DND-41 (cell line): ENCODE results near the gene LRRC15.

Experiments
- EZH2 ChIP-seq: IDR thresholded peaks from 3 replicates; pipeline ENCODE4 v1.6.1; 2012; ENCODE audit warnings: borderline replicate concordance, low read depth, mild to moderate bottlenecking, moderate library complexity, low read length, inconsistent platforms; ENCODE audit not compliant: severe bottlenecking
- TF ChIP-seq, protein P1 (sequence below): IDR thresholded peaks from 2 replicates; pipeline ENCODE4 v1.5.1; 2012; ENCODE audit warnings: borderline replicate concordance, low read length, moderate library complexity, mild to moderate bottlenecking; ENCODE audit not compliant: poor library complexity, severe bottlenecking; ENCODE audit errors: extremely low read depth

DNA sequence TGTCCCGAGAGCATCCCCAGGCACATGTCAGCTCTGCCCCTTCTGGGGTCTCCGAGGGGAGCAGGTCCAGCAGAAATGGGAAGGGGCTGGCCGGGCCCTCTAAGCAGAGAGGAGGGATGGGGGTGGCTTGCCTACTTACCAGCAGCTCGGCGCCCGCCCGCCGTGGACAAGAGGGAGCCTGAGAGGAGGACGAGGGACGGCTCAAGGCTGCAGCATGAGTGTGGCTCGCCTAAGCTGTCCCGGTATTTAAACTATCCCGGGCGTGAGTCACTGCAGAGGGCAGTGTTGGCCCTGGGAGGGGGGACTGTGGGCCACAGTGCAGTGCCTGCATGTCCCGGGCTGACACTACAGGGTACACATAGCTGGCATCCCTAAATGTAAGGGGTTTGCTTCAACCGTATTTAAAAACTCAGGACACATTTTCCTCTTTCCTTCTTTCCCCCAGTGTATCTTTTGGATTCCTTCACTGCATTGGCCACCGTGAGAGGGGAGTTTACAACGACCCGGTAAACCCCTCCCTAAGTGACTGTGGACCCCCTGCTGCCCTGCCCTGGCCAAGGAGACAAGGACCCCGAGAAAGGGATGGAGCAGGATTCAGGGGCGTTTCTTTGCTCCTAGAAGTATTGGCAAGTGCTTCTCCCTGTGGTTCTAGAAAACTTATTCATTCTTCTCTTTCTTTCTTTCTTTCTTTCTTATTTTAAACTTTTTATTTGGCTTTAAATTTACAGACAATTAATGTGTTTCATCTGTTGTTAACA is at the start of gene LRRC15:
- TF ChIP-seq, protein P1, sequence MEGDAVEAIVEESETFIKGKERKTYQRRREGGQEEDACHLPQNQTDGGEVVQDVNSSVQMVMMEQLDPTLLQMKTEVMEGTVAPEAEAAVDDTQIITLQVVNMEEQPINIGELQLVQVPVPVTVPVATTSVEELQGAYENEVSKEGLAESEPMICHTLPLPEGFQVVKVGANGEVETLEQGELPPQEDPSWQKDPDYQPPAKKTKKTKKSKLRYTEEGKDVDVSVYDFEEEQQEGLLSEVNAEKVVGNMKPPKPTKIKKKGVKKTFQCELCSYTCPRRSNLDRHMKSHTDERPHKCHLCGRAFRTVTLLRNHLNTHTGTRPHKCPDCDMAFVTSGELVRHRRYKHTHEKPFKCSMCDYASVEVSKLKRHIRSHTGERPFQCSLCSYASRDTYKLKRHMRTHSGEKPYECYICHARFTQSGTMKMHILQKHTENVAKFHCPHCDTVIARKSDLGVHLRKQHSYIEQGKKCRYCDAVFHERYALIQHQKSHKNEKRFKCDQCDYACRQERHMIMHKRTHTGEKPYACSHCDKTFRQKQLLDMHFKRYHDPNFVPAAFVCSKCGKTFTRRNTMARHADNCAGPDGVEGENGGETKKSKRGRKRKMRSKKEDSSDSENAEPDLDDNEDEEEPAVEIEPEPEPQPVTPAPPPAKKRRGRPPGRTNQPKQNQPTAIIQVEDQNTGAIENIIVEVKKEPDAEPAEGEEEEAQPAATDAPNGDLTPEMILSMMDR: no peak
- TF ChIP-seq EZH2: no peak
